Tibial nerve (tissue), 4 donors: ENCODE results near the gene EXOC3L2. TPM values are rescaled to one million over a fixed set of nuclear protein-coding genes. Genes with fewer than 3 reads are reported as not detected.

ENCODE experiments used
- DNase-seq, 2 donors: peaks; one replicate each; pipeline ENCODE4 v3.0.0-alpha.2; 2019; ENCODE audit warnings: low spot score in 2 of 2
- H3K27ac ChIP-seq, 4 donors: fragments of 200-600 bp; sonication (generic) in 3 of 4; one replicate each; pipeline ENCODE4 v1.5.1; 2017 to 2019; ENCODE audit warnings: mild to moderate bottlenecking in 1 of 4
- H3K27me3 ChIP-seq, 2 donors: fragments of 200-600 bp; sonication (generic) in 1 of 2; one replicate each; pipeline versions ENCODE4 v1.5.1 to v1.6.0; 2017 to 2019
- H3K36me3 ChIP-seq, 3 donors: fragments of 200-600 bp; sonication (generic); one replicate each; pipeline ENCODE4 v1.5.1; 2018 to 2019
- H3K4me1 ChIP-seq, 4 donors: fragments of 200-600 bp; sonication (generic) in 3 of 4; one replicate each; pipeline ENCODE4 v1.5.1; 2017 to 2019
- H3K4me3 ChIP-seq, 4 donors: fragments of 200-600 bp; sonication (generic) in 3 of 4; one replicate each; pipeline ENCODE4 v1.5.1; 2017 to 2019; ENCODE audit warnings: mild to moderate bottlenecking in 1 of 4, moderate library complexity in 1 of 4
- H3K9me3 ChIP-seq, 4 donors: fragments of 200-600 bp; sonication (generic) in 3 of 4; one replicate each; pipeline ENCODE4 v1.5.1; 2017 to 2019
- EP300 ChIP-seq, 2 donors: sonication (generic); formaldehyde crosslinking; IDR thresholded peaks; one replicate each; pipeline ENCODE4 v1.6.1; 2017; ENCODE audit warnings: antibody characterized with exemption in 2 of 2, mild to moderate bottlenecking in 1 of 2
- POLR2A ChIP-seq, 2 donors: fragments of 450-650 bp; IDR thresholded peaks; one replicate each; pipeline ENCODE4 v1.6.1; 2017; ENCODE audit warnings: antibody characterized with exemption in 2 of 2, mild to moderate bottlenecking in 2 of 2, moderate library complexity in 2 of 2
- WGBS, 2 donors: methylation state at CpG; one replicate each; pipeline ENCODE4 v1.1.5; 2018; 5-methylcytosine and 5-hydroxymethylcytosine counted together
- total RNA-seq, 4 donors: library from RNA; depleted of rRNA; stranded (reverse); fragments of >200 nt; gene quantifications; one replicate each; pipeline ENCODE4 v1.1.0, GENCODE V29; 2016
- TF ChIP-seq, protein P1 (sequence below), 5 experiments: fragments of 200-600 bp in 3 of 5; fragments of 450-650 bp in 2 of 5; sonication (generic) in 3 of 5; IDR thresholded peaks; one replicate each; pipeline ENCODE4 v1.5.1; 2016 to 2019; ENCODE audit warnings: antibody characterized with exemption in 5 of 5, mild to moderate bottlenecking in 3 of 5, moderate library complexity in 2 of 5

The EXOC3L2 gene
- total RNA-seq, 4 donors from 2014 or later = 0.63 to 3.7 (median 2.3) TPM

DNA sequence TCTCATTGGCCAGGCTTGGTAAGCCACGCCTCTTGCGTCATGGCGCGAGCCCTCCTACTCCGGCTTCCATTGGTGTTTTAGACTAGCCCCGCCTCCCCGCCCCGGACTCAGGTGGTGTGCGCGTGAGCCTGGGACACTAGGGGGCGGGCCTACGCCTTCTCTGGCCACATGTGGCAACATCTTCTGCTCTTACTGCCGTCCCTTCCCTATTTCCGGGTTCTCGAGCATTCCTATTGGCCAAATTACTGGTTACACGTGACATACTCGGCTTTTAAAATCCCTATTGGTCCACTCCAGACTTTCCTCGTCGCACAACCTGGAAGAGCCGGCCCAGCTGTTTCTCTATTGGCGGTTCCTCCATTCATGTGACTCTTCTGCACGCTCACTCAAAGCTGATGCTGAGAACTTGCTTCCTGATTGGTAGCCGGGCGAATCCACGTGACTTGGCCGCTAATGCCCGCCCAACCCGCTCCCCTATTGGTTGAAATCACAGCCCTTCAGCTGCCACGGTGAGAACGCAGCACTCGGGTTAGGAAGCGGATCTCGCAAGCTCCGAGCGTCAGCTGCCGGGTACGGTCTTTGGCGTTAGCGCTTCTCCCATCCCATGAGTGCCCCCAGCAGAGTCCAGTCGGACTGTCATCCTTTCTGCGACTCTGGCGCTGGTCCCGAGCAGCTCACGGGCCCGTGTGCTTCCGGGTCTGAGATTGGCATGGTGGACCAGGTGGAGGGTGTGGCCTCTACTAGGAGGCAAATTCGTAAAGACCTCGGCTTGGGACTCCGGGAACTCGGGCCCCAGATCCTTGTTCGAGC is 66.7 kb downstream of the EXOC3L2 start, which contains the start of gene BLOC1S3:
BLOC1S3 (plus strand) TSS at position 523 of the 810 bp plus-strand sequence. CDS start 513 bp downstream, outside the sequence.
- 0 to 1% methylated on average over 50 to 51 of the region's 51 CpGs for WGBS, 2 donors
- H3K4me1 ChIP-seq = peaks cover 0 to 40% (median 18%) of the 10 kb centered on the region in 4 donors
- DNase-seq = peak; percentile 100
- H3K36me3 ChIP-seq = peaks cover 0 to 28% (median 0%) of the 10 kb centered on the region in 3 donors
- peak within 1 kb of the TSS; percentile 60 to 96 (median 81) for H3K4me3 ChIP-seq
- no peaks in the 10 kb centered on the region for H3K27me3 ChIP-seq
- TF ChIP-seq EP300 (IDR thresholded peaks at IDR 0.05) = peak; percentile 90 to 93
- TF ChIP-seq, protein P1, sequence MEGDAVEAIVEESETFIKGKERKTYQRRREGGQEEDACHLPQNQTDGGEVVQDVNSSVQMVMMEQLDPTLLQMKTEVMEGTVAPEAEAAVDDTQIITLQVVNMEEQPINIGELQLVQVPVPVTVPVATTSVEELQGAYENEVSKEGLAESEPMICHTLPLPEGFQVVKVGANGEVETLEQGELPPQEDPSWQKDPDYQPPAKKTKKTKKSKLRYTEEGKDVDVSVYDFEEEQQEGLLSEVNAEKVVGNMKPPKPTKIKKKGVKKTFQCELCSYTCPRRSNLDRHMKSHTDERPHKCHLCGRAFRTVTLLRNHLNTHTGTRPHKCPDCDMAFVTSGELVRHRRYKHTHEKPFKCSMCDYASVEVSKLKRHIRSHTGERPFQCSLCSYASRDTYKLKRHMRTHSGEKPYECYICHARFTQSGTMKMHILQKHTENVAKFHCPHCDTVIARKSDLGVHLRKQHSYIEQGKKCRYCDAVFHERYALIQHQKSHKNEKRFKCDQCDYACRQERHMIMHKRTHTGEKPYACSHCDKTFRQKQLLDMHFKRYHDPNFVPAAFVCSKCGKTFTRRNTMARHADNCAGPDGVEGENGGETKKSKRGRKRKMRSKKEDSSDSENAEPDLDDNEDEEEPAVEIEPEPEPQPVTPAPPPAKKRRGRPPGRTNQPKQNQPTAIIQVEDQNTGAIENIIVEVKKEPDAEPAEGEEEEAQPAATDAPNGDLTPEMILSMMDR (IDR thresholded peaks at IDR 0.05) = peak; percentile 10 to 68 (median 56)
- TF ChIP-seq POLR2A (IDR thresholded peaks at IDR 0.05) = peak; percentile 55 to 81
- H3K9me3 ChIP-seq = no peaks in the 10 kb centered on the region
- peak within 1 kb of the TSS; percentile 67 to 99 (median 96) for H3K27ac ChIP-seq

DNA sequence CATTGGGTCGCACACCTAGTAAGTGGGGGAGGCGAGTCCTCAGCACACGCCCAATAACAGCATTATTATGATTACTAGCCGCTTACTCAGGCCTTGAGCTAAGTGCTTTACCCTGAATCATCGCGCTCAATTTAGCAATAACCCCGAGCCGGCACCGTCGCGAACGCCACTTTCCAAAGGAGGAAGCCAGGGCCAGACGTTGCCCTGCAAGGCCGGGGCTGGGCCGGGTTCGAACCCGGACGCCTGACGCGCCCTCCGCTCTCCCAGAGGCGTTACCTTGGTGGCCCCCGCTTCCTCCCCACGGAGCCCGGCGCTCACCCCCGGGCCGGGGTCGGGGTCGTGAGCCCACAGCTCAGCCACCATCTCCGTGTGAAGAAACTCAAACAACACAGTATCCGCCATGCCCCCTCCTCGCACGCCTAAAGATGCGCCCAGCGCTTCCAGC is 67.4 kb downstream of the EXOC3L2 start, which contains the start of gene TRAPPC6A:
TRAPPC6A (minus strand) TSS at position 421 of the 445 bp plus-strand sequence; CDS start at position 402, 19 bp downstream.
- H3K27me3 ChIP-seq = no peaks in the 10 kb centered on the region
- no peaks in the 10 kb centered on the region for H3K9me3 ChIP-seq
- peak within 1 kb of the TSS; percentile 67 to 99 (median 96) for H3K27ac ChIP-seq
- H3K36me3 ChIP-seq = peaks cover 0 to 26% (median 0%) of the 10 kb centered on the region in 3 donors
- peak in 1 of 2 donors; percentile 18 for DNase-seq
- H3K4me3 ChIP-seq = peak within 1 kb of the TSS; percentile 60 to 96 (median 81)
- TF ChIP-seq POLR2A (IDR thresholded peaks at IDR 0.05) (peak; percentile 60 to 77), EP300 (IDR thresholded peaks at IDR 0.05) (peak in 1 of 2 donors; percentile 69)
- TF ChIP-seq, protein P1 (IDR thresholded peaks at IDR 0.05) = no peak
- WGBS, 2 donors = 0% methylated on average over 29 of the region's 36 CpGs
- peaks cover 0 to 39% (median 18%) of the 10 kb centered on the region in 4 donors for H3K4me1 ChIP-seq

DNA sequence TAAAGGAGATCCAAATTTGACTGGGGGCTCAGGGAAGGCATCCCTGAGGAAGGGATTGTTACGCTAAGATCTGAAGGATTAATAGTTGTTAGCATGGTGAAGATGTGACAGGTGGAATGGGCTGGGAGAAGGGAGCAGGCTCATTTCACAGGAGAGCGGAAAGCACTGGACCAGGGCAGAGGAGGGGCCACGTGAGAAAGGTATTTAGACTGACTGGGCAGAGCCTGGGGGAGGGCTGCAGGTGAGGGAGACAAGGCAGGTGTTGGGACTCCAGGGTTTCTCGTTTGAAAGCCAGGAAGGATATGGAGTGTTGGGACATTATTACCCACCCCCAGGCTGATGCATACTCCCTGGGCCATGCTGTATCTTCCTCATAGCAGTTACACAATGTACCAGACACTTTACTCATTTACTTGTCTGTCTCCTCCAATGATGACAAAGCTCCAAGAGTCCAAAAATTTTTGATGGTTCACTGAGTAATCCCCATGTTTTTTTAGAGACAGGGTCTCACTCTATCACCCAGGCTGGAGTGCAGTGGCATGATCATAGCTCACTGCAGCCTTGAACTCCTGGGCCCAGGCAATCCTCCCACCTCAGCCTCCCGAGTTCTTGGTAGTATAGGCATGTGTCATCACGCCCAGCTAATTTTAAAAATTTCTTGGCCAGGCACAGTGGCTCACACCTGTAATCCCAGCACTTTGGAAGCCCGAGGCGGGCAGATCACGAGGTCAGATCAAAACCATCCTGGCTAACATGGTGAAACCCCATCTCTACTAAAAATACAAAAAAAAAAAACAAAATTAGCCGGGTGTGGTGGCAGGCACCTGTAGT is 69.5 kb downstream of the EXOC3L2 start:
- Histone ChIP-seq H3K9me3 (no peaks in the 10 kb centered on the region), H3K4me3 (no peak overlapping the region), H3K27ac (no peak overlapping the region), H3K36me3 (peaks cover 0 to 7% (median 0%) of the 10 kb centered on the region in 3 donors), H3K27me3 (no peaks in the 10 kb centered on the region), H3K4me1 (peaks cover 0 to 41% (median 13%) of the 10 kb centered on the region in 4 donors)
- TF ChIP-seq, protein P1 (IDR thresholded peaks at IDR 0.05) = no peak
- no peak for TF ChIP-seq EP300 (IDR thresholded peaks at IDR 0.05)
- WGBS, 2 donors = 82 to 84% methylated on average over 10 of the region's 10 CpGs
- no peak for DNase-seq

DNA sequence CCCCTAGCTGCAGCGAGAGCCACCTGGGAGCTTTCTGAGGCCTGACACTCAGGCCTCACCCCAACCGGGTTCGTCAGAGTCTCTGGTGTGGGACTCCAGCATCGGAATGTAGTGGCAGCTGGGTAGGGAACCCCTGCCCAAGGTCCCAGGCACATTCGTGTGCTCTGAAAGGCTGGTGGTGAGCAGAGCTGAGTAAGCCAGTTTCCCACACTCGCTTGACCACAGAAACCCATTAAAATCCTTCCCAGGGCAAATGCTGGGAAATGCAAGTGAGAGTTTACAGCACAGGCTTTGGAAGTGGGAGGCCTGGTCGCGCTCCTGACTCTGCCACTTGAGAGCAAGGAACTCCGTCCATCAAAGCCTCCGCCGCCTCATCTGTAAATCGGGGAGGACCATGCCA is 71.4 kb downstream of the EXOC3L2 start:
- DNase-seq = no peak
- Histone ChIP-seq H3K4me1 (peaks cover 0 to 29% (median 4%) of the 10 kb centered on the region in 4 donors), H3K4me3 (no peak overlapping the region), H3K27me3 (no peaks in the 10 kb centered on the region), H3K27ac (no peak overlapping the region), H3K36me3 (no peaks in the 10 kb centered on the region), H3K9me3 (no peaks in the 10 kb centered on the region)
- 80 to 81% methylated on average over 12 of the region's 12 CpGs for WGBS, 2 donors
- TF ChIP-seq EP300 (IDR thresholded peaks at IDR 0.05) (no peak), POLR2A (IDR thresholded peaks at IDR 0.05) (no peak)
- TF ChIP-seq, protein P1 (IDR thresholded peaks at IDR 0.05) = no peak
